K562 (cell line): ENCODE results near the gene CTSW. TPM values are rescaled to one million over a fixed set of nuclear protein-coding genes. Genes with fewer than 3 reads are reported as not detected.
A peak's percentile ranks its signal among the peaks of the same experiment; 100 is the strongest.

Experiments
- CBFA2T3 ChIP-seq: fragments of 450-650 bp; IDR thresholded peaks from 2 replicates; pipeline ENCODE4 v1.6.1; 2017
- ETS2 ChIP-seq: IDR thresholded peaks from 2 replicates; pipeline ENCODE4 v1.6.1; 2016; ENCODE audit warnings: borderline replicate concordance, missing genetic modification characterization, mild to moderate bottlenecking, moderate library complexity, missing compliant biosample characterization; ENCODE audit not compliant: poor library complexity, severe bottlenecking
- FIP1L1 ChIP-seq: fragments of 200-400 bp; formaldehyde crosslinking; IDR thresholded peaks from 2 replicates; pipeline ENCODE4 v1.6.1; 2018; ENCODE audit warnings: mild to moderate bottlenecking, low read depth, low read length; ENCODE audit not compliant: poor library complexity, severe bottlenecking
- GABPB1 ChIP-seq: sonication (generic); formaldehyde crosslinking; IDR thresholded peaks from 2 replicates; pipeline ENCODE4 v1.8.0; 2022; ENCODE audit warnings: mild to moderate bottlenecking, missing genetic modification reagents
- HNRNPL ChIP-seq: fragments of 200-400 bp; formaldehyde crosslinking; IDR thresholded peaks from 2 replicates; pipeline ENCODE4 v1.6.1; 2017; ENCODE audit warnings: low read depth, mild to moderate bottlenecking, low read length
- HNRNPLL ChIP-seq: fragments of 200-400 bp; formaldehyde crosslinking; IDR thresholded peaks from 2 replicates; pipeline ENCODE4 v1.6.1; 2017; ENCODE audit warnings: low read length, low read depth, mild to moderate bottlenecking; ENCODE audit not compliant: poor library complexity, severe bottlenecking
- JUND ChIP-seq, 2 experiments: IDR thresholded peaks; 2 replicates in 1 of 2; 3 replicates in 1 of 2; pipeline ENCODE4 v1.6.1; 2011; ENCODE audit warnings: borderline replicate concordance in 2 of 2, low read depth in 2 of 2, low read length in 2 of 2, improper control_type of control experiment in 1 of 2, missing biosample characterization in 1 of 2, missing genetic modification characterization in 1 of 2, missing genetic modification reagents in 1 of 2
- LCOR ChIP-seq: sonication (generic); formaldehyde crosslinking; IDR thresholded peaks from 2 replicates; pipeline ENCODE4 v1.8.0; 2022; ENCODE audit warnings: mild to moderate bottlenecking, missing genetic modification reagents
- POLR2A ChIP-seq: fragments of 450-650 bp; conservative IDR thresholded peaks from 2 replicates; pipeline ENCODE4 v1.6.1; 2016
- POLR2AphosphoS5 ChIP-seq: IDR thresholded peaks from 2 replicates; pipeline ENCODE4 v1.6.1; 2011; ENCODE audit warnings: mild to moderate bottlenecking, low read depth, low read length, moderate library complexity; ENCODE audit not compliant: control insufficient read depth, insufficient read depth
- POLR2G ChIP-seq: fragments of 200-400 bp; formaldehyde crosslinking; IDR thresholded peaks from 2 replicates; pipeline ENCODE4 v1.6.1; 2017; ENCODE audit warnings: low read depth, mild to moderate bottlenecking, antibody characterized with exemption, low read length, moderate library complexity
- RBFOX2 ChIP-seq: fragments of 200-400 bp; formaldehyde crosslinking; IDR thresholded peaks from 2 replicates; pipeline ENCODE4 v1.6.1; 2017; ENCODE audit warnings: low read depth, mild to moderate bottlenecking, low read length, moderate library complexity
- RBM22 ChIP-seq: fragments of 200-400 bp; formaldehyde crosslinking; IDR thresholded peaks from 2 replicates; pipeline ENCODE4 v1.6.1; 2018; ENCODE audit warnings: low read length, low read depth; ENCODE audit not compliant: poor library complexity, severe bottlenecking
- SP1 ChIP-seq: sonication (generic); formaldehyde crosslinking; IDR thresholded peaks from 2 replicates; pipeline ENCODE4 v1.8.1; 2022; ENCODE audit warnings: mild to moderate bottlenecking, missing genetic modification reagents
- TAF15 ChIP-seq: fragments of 200-400 bp; formaldehyde crosslinking; IDR thresholded peaks from 2 replicates; pipeline ENCODE4 v1.6.1; 2017; ENCODE audit warnings: mild to moderate bottlenecking, low read depth, low read length, moderate library complexity
- ZNF143 ChIP-seq: sonication (generic); formaldehyde crosslinking; IDR thresholded peaks from 2 replicates; pipeline ENCODE4 v1.9.0; 2022; ENCODE audit warnings: mild to moderate bottlenecking, missing genetic modification reagents
- polyA plus RNA-seq, 8 experiments: library from polyadenylated mRNA; depleted of rRNA in 4 of 8; stranded (reverse) in 5 of 8; unstranded in 3 of 8; fragments of >200 nt; fragmentation: Nextera tagmentation in 2 of 8; fragmentation: Illumina TruSeq in 1 of 8; extraction: Ambion mirVana in 2 of 8; extraction: Trizol in 1 of 8; gene quantifications; 2 replicates each; pipeline versions ENCODE4 v1.2.1 to v1.2.3, GENCODE V29; 2011 to 2014; ENCODE audit warnings: inconsistent platforms in 1 of 8, missing spikeins in 1 of 8
- total RNA-seq, 7 experiments: library from RNA; depleted of rRNA in 6 of 7; stranded (reverse); fragments of >200 nt in 6 of 7; fragmentation: Illumina TruSeq in 2 of 7; extraction: Trizol in 2 of 7; gene quantifications; 2 replicates each; pipeline versions ENCODE4 v1.2.1 to v1.2.3, GENCODE V29; 2011 to 2021; ENCODE audit warnings: low replicate concordance in 1 of 7
- TF ChIP-seq, protein P1 (sequence below): sonication (generic); formaldehyde crosslinking; IDR thresholded peaks from 2 replicates; pipeline ENCODE4 v1.8.1; 2023; ENCODE audit warnings: mild to moderate bottlenecking, missing genetic modification reagents
- TF ChIP-seq, protein P2 (sequence below): fragments of 450-650 bp; formaldehyde crosslinking; IDR thresholded peaks from 2 replicates; pipeline ENCODE4 v1.4.0; 2020; ENCODE audit warnings: mild to moderate bottlenecking, mixed read lengths
- TF ChIP-seq, protein P3 (sequence below): fragments of 250-450 bp; sonication (Bioruptor Pico); IDR thresholded peaks from 2 replicates; pipeline ENCODE4 v1.4.0; 2020; ENCODE audit warnings: mild to moderate bottlenecking, moderate library complexity, borderline replicate concordance

Gene CTSW
- total and polyA plus RNA-seq, 9 of the 15 experiments (the other 6 are each of a cell fraction or from before 2014, with no cell fraction given): 0.04 TPM; not detected in 8

DNA sequence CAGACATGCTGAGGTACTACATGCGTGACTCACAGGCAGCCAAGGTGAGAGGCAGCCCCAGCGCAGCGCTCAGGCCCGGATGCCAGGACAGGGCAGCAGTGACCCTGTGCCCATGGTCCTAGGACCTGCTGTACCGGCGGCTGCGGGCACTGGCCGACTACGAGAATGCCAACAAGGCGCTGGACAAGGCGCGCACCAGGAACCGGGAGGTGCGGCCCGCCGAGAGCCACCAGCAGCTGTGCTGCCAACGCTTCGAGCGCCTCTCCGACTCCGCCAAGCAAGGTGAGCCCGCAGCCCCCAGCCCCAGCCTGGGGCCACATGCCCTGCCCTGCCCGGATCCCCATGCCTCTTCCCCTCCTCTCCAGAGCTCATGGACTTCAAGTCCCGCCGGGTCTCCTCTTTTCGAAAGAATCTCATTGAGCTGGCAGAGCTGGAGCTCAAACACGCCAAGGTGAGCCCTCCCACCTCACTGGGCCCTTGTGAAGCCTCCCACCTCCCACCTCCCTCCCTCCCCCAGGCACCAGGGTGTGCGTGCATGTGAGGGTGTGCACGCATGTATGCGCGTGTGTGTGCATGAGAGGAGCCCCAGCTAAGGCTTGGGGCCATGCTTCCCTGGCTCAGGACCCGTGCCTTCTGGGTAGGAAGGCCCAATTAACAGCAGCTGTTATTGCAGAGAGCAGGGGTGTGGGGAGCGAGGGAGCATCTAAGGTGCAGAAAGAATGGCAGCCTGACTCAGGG is 27.0 kb upstream of the CTSW start (continued):
- TF ChIP-seq ZNF143 (CRISPR knock-in tag) (peak; percentile 33; the same call in 1 of the 2 replicates), SP1 (CRISPR knock-in tag) (0 out of 2 replicates have a peak, but pooled peaks have one; percentile 15), HNRNPLL (peak; percentile 34), RBFOX2 (peak; percentile 80), GABPB1 (CRISPR knock-in tag) (0 out of 2 replicates have a peak, but pooled peaks have one; percentile 32), JUND (IDR thresholded peaks at IDR 0.05; ENCODE audit: borderline replicate concordance, low read depth, low read length) (no peak), JUND (tag; IDR thresholded peaks at IDR 0.05; ENCODE audit: borderline replicate concordance, low read depth, low read length) (no peak), POLR2AphosphoS5 (peak; percentile 59; the same call in 1 of the 2 replicates), CBFA2T3 (no peak), POLR2A (peak; percentile 71; the same call in 1 of the 2 replicates), POLR2G (peak; percentile 89), FIP1L1 (peak; percentile 87), RBM22 (peak; percentile 99), HNRNPL (peak; percentile 76), ETS2 (tag) (no peak), TAF15 (no peak), LCOR (CRISPR knock-in tag) (peak; percentile 26; the same call in 1 of the 2 replicates)
- TF ChIP-seq, protein P1, sequence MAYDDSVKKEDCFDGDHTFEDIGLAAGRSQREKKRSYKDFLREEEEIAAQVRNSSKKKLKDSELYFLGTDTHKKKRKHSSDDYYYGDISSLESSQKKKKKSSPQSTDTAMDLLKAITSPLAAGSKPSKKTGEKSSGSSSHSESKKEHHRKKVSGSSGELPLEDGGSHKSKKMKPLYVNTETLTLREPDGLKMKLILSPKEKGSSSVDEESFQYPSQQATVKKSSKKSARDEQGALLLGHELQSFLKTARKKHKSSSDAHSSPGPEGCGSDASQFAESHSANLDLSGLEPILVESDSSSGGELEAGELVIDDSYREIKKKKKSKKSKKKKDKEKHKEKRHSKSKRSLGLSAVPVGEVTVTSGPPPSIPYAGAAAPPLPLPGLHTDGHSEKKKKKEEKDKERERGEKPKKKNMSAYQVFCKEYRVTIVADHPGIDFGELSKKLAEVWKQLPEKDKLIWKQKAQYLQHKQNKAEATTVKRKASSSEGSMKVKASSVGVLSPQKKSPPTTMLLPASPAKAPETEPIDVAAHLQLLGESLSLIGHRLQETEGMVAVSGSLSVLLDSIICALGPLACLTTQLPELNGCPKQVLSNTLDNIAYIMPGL: 0 out of 2 replicates have a peak, but pooled peaks have one; percentile 66
- TF ChIP-seq, protein P2, sequence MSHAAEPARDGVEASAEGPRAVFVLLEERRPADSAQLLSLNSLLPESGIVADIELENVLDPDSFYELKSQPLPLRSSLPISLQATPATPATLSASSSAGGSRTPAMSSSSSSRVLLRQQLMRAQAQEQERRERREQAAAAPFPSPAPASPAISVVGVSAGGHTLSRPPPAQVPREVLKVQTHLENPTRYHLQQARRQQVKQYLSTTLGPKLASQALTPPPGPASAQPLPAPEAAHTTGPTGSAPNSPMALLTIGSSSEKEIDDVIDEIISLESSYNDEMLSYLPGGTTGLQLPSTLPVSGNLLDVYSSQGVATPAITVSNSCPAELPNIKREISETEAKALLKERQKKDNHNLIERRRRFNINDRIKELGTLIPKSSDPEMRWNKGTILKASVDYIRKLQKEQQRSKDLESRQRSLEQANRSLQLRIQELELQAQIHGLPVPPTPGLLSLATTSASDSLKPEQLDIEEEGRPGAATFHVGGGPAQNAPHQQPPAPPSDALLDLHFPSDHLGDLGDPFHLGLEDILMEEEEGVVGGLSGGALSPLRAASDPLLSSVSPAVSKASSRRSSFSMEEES (CRISPR knock-in tag): no peak
- TF ChIP-seq, protein P3, sequence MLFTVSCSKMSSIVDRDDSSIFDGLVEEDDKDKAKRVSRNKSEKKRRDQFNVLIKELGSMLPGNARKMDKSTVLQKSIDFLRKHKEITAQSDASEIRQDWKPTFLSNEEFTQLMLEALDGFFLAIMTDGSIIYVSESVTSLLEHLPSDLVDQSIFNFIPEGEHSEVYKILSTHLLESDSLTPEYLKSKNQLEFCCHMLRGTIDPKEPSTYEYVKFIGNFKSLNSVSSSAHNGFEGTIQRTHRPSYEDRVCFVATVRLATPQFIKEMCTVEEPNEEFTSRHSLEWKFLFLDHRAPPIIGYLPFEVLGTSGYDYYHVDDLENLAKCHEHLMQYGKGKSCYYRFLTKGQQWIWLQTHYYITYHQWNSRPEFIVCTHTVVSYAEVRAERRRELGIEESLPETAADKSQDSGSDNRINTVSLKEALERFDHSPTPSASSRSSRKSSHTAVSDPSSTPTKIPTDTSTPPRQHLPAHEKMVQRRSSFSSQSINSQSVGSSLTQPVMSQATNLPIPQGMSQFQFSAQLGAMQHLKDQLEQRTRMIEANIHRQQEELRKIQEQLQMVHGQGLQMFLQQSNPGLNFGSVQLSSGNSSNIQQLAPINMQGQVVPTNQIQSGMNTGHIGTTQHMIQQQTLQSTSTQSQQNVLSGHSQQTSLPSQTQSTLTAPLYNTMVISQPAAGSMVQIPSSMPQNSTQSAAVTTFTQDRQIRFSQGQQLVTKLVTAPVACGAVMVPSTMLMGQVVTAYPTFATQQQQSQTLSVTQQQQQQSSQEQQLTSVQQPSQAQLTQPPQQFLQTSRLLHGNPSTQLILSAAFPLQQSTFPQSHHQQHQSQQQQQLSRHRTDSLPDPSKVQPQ: no peak
